Nucleus accumbens (tissue), 56 donors: ENCODE data around the gene ALG8.
A peak's percentile ranks its signal among the peaks of the same experiment; 100 is the strongest.
"Not testable (repeated sequence)": the region's sequence is repeated elsewhere in the genome, so short reads cannot be mapped to it uniquely, and the experiment has no call there.

Experiments
- DNase-seq, 56 donors: peaks; one replicate each; lab custom pipeline; 2025; lab: John Stamatoyannopoulos, UW

The ALG8 gene

GRCh38 chr11:78076733-78077403 is 62.6 kb downstream of the ALG8 start:
- no peak for DNase-seq

DNA sequence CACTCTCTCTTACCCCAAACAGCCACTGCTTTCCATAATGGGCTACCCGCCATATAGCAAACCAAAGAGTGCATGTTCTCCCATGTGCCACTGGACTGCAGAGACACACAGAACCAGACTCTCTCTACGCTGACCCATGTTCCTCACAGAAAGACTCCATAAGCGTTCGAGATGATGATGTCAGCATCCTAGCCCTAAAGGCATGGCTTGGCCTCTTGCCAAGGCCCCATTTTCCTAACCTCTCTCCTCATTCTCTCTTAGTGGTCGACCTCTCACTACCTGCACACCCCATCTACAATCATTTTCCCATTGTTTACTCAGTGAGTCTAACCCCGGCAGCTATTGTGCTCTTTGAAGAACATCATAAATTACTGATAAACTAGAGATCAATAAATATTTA is 64.7 kb downstream of the ALG8 start:
- no peak for DNase-seq

DNA sequence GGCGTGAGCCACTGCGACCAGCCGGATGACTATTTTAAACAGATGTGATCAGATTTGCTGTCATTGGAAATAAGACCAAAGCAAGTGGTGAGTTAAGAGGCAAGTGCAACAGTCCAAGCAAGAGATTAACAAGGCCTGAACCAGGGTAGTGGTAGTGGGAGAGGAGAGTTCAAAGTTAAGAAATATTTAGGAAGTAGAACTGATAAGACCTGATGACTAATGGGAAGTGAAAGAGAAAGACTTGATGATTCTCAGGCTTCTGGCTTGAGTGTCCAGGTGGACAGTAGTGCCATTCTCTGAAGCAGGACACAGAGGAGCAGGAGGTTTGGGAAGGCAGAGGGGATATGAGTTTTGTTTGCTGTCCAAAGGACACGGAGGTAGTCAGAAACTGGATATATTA is 67.0 kb downstream of the ALG8 start:
- no peak for DNase-seq

DNA sequence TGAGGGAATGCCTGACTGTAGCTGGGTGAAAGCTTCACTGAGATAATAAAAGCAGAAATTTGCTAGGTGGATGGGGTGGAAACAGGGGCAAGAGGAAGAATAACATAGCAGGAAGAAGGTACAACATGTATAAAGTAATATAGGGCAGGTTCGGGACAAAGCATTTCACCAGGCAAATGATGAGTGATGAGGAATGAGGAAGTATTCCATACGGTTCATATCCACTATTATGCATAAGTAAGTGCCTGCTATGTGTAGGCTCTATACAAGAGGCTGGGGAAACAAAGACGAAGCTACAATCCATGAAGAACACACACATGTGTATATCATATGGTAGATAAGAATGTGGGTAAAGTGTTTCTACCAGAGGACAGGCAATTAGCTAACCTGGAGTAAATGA is 67.7 kb downstream of the ALG8 start:
- DNase-seq: no peak

DNA sequence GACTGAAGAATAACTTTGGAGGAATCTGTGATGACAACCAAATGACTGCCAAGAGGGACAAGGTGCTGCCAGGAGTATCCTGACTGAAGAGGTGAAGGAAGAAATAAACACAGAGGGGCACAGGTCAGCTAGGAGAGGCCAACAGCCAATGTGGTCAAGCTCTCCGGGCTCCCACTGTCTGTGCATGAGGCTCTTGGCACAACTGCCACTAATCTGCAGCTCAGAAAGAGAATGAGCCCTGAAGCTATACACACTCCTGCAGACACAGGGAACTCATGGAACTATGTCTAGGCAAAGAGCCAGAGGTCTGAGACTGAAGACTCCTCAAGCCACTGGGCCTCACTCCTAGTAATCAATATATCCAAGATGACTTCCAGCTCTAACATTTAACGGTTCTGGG is 68.8 kb downstream of the ALG8 start:
- DNase-seq: no peak

DNA sequence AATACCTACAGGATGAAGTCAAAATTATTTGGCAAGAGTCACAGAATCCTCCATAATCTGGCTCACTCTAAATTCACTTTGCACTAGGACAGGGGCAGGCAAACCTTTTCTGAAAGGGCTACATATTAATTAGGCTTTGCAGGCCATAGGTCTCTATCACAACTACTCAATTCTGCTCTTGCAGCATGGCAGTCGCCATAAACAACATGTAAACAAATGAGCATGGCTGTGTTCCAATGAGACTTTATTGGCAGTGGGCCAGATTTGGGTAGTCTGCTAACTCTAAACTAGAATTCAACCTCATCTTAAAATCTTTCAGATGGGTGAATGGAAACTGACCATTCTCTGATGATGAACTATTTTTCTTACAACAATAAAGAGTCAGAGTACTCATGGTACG is 70.0 kb downstream of the ALG8 start:
- DNase-seq: peak in 1 of 56 donors; percentile 18

DNA sequence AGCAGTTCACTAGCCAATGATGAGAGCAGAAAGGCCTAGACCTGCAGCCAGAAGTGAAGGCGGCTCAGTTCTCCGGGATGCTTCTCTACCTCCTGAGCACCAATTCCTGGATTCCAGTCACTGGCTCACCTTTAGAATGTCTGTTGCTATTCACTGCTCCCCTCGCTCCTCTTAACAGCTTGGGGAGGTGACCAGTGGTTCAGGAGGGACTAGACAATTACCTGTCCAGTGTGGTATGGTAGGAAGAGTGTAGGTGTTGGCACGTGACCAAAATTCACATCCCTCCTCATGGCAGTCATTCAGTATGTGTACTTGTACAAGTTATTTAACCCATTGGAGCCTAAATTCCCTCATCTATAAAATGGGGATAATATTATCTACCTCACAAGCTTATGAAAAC is 71.7 kb downstream of the ALG8 start:
- DNase-seq: no peak

GRCh38 chr11:78066471-78066870 is 73.0 kb downstream of the ALG8 start:
- no peak for DNase-seq

- no peak for DNase-seq
Observed at GRCh38 chr11:78065203-78065602, 74.2 kb downstream of the ALG8 start.

DNA sequence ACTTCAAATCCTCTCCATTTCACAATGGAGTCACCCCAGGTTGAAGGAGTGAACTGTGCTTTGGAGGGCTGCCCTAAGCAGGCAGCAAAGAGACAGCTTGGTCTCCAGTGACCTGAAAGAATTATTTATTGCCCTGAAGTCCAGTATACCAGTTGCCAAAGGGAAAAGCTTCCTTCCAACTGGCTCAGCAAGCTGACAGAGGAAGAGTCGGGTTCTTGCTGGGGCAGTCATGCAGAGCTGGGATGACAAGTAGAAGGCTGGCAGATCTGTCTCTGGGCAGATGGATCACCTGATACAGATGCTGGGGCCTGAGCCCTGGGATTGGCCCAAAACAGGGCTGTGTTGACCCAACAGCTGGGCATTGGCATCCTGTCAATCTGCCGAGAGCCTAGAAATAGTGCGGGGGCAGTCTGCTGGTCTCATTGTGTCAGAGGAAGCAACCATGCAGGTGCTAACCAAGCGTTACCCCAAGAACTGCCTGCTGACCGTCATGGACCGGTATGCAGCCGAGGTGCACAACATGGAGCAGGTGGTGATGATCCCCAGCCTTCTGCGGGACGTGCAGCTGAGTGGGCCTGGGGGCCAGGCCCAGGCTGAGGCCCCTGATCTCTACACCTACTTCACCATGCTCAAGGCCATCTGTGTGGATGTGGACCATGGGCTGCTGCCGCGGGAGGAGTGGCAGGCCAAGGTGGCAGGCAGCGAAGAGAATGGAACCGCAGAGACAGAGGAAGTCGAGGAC is 75.8 kb downstream of the ALG8 start, which contains the start of gene THRSP:
Gene THRSP (plus strand): TSS at position 422 of the 742 bp plus-strand sequence. CDS start 21 bp downstream, at position 443.
- peak in 2 of 56 donors; percentile 6 to 18 for DNase-seq

DNA sequence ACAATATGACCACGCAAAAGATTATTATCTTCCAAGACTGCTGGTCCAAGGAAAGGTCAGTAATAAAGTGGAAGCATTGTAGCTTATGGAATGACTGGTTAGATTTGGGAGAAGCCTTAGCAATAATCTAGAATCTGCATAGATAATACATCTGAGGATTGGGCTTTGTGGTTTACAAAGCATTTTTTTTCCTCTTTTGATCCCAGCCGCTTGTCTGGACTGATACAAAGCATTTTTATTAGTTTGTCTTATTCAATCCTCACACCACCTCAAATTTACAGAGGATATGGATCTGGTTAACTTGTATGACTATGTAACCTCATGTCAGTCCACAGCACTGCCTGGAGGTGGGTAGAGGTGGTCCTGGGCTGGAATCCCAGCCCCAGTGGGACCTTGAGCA is 76.8 kb downstream of the ALG8 start:
- no peak for DNase-seq

DNA sequence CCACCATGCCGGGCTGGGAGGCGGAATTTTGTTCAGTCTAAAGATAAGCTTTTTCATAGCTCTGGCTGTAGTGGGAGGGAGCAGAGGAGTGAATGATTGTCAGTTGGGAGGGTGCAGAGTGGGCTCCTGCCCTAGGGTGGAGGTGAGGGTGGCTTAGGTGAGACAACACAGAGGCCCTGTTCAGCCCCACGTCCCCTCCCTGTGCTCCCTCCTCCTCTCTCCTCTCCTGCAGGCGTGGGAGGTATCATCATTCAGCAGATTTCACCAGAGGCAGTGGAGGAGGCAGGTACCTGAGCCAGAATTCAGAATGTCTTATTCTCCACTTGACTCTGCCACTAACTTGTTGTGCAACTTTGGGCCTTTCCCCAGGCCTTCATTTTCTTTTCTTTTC is 77.5 kb downstream of the ALG8 start:
- DNase-seq: peak in 37 of 56 donors; percentile 14 to 87 (median 55)

- DNase-seq: no peak
Observed at GRCh38 chr11:78061088-78061920, 78.1 kb downstream of the ALG8 start.

GRCh38 chr11:78060533-78060932 is 78.9 kb downstream of the ALG8 start:
- DNase-seq: no peak

GRCh38 chr11:78059749-78060328 is 79.6 kb downstream of the ALG8 start:
- not testable (repeated sequence) for DNase-seq

DNA sequence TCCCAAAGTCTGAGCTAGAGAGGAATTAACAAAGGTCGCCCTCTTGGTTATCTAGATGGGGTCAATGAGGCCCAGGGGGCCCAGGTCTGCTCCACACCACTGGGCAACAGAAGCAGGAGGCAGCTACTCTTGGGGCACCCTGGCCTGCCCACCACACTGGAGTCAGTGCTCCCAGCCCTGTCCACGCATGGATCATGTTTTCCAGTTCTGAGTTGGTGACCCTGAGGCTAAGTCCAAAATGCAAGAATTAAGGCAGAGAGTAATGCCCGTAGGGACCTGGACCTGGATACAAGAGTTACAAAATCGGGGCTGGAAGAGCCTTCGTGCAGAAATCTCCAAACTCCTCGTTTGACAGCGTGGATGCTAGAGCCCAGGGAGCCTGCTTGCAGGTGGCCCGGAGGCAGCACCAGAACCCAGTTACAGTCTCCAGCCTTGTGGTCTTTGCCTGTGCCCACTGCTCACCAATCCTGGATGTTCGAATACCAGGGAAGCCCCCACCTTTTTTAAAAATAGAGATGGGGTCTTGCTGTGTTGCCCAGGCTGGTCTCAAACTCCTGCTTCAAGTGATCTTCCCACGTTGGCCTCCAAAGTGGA is 81.9 kb downstream of the ALG8 start:
- no peak for DNase-seq

DNA sequence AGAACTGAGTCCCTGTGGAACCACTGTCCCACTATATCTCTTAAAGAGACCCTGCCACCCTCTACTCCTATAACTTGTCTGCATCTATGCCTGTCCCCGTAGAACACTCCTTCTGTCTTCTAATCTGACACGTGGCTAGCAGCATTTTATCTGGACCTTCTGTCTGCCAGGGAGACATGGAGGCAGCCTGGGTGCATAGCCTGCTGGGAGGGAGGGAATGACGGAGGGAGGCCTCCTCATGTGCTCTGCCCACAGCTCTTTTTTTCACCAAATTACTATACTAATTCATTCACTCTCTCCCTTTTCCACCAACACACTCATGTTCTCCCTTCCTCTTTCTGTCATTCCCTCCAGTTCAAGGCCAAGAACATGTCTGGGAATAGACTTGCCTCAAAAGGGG is 83.3 kb downstream of the ALG8 start:
- DNase-seq: no peak

GRCh38 chr11:78054971-78055370 is 84.5 kb downstream of the ALG8 start:
- no peak for DNase-seq

GRCh38 chr11:78050964-78051831 is 88.2 kb downstream of the ALG8 start:
- DNase-seq: no peak
